ENCODE results near the gene NCL.
A peak's percentile ranks its signal among the peaks of the same experiment; 100 is the strongest.
"Not testable (repeated sequence)": the region's sequence is repeated elsewhere in the genome, so short reads cannot be mapped to it uniquely, and the experiment has no call there.

The NCL gene

GRCh38 chr2:231467613-231468530, 3.6 kb upstream of the NCL start:
- Histone ChIP-seq H3K27ac (ENCODE audit: low read depth, low read length) (no peak overlapping the region), H3K9ac (ENCODE audit: low read length) (no peak overlapping the region), H3K27me3 (ENCODE audit: control insufficient read depth in 1 of 2, insufficient read depth in 2 of 2, low read length in 2 of 2) (no peaks in the 10 kb centered on the region), H3K36me3 (ENCODE audit: insufficient read depth, low read length) (no peaks in the 10 kb centered on the region), H3K4me1 (ENCODE audit: insufficient read depth, low read length) (peaks cover 11% of the 10 kb centered on the region), H3K9me3 (ENCODE audit: low read length) (no peaks in the 10 kb centered on the region), H3K4me3 (ENCODE audit: low read depth in 1 of 2, low read length in 2 of 2) (no peak overlapping the region)

DNA sequence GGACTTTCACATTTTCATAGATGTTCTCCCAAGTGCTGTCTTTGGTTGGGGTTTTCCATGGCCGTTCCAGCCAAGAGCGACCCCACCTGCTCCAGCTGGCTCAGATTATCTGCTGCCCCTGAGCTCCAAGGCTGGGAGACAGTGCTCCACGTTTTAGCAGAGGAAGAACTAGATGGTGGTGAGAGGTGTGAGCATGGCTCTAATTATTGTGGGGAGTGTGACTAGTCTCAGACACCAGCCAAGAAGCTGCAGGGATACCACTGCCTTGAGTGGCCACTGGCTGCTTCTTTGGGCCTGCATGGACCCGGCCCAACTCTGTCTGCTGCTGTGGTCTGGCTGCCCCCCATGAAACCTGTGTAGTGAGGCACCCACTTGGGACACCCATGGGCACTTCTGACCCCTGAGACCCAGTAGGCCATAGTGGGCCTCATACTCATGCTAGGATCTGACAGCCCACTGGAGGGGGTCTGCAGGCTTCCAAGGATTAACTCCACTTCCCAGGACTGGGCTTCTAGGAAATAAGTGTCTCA, 2.8 kb upstream of the NCL start:
- H3K9me3 ChIP-seq (ENCODE audit: low read length): no peaks in the 10 kb centered on the region
- no peaks in the 10 kb centered on the region for H3K27me3 ChIP-seq (ENCODE audit: control insufficient read depth in 1 of 2, insufficient read depth in 2 of 2, low read length in 2 of 2)
- peaks cover 8% of the 10 kb centered on the region for H3K36me3 ChIP-seq (ENCODE audit: insufficient read depth, low read length)
- no peak overlapping the region for H3K9ac ChIP-seq (ENCODE audit: low read length)
- H3K27ac ChIP-seq (ENCODE audit: low read depth, low read length): no peak overlapping the region
- H3K4me3 ChIP-seq (ENCODE audit: low read depth in 1 of 2, low read length in 2 of 2): no peak overlapping the region
- H3K4me1 ChIP-seq (ENCODE audit: insufficient read depth, low read length): peaks cover 18% of the 10 kb centered on the region

DNA sequence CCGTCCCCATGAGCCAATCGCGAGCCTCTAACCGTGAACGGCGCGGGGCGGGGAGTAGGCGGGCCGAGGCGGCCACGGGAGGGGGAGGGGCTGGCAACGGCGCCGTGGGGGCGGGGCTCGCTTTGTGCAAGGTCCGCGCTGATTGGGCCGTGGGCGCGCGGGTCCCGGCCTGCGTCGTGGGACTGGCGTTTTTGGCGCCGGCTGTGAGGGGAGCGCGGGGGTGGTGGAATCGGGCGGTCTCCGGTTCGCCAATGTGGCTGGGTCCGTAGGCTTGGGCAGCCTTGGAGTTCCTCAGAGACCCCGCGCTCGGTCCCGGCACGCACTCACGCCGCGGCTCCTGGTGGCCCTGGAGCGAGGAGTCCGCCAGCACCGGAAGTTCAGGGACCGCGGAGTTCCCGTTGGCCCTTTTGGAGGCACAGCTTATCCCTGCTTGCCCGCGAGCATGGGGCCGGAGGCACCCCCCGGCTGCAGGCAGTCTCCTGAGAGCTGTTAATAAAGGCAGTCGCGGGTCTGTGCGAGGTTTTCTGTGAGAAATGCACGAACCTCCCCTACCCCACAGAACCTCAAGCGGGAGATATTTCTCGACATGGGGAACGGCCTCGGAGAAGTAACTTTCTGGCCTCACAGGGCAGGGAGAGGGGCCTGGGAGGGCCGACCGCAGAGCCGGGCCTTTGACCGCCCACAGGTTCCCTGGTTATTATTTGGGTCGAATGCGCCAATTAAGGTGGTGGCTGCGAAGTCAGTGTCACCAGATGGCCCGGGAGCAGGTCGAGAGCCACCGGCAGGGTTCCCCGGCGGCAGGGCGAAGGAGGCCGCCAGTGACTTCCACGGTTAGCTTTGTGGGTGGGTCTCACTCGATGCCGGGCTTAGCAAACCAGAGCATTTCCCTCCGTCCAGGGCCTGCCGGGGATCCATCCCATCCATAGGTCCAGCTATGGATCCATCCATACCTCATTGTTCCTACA, 574 bp upstream of the NCL start:
- no peaks in the 10 kb centered on the region for H3K27me3 ChIP-seq (ENCODE audit: control insufficient read depth in 1 of 2, insufficient read depth in 2 of 2, low read length in 2 of 2)

DNA sequence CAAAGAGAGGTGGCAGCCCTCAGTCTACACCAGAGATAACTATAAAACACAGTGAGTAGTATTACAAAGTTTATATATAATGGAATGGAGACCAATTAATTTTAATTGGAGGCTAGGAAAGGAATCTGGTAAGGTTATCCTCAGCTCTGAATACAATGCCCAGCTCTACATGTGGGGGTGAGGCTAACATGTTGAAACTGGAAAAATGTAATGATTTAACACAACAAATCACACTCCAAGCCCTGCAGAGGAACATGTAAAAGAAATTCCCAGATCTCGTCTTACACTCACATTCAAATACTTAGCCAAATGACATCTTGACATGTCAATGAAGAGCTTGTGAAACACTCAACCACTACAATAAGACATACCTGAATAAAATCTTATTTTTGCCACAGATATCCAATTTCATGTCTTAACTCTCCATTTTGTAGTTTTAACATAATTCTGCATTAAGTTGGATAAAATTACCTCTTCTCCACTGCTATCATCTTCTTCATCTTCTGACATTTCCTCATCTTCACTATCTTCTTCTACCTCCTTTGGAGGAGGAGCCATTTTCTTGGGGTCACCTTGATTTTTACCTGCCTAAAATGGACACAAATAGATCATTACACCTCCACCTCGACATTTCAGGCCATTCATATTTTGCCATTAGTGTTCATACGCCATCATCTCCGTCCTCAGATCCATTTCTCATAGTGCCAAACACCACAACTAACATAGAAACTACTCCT, 1.4 kb downstream of the NCL start:
- Histone ChIP-seq H3K27ac (ENCODE audit: low read depth, low read length) (peak overlapping the region; percentile 94), H3K36me3 (ENCODE audit: insufficient read depth, low read length) (peaks cover 47% of the 10 kb centered on the region), H3K4me1 (ENCODE audit: insufficient read depth, low read length) (peaks cover 26% of the 10 kb centered on the region), H3K9me3 (ENCODE audit: low read length) (no peaks in the 10 kb centered on the region), H3K9ac (ENCODE audit: low read length) (peak overlapping the region; percentile 66), H3K27me3 (ENCODE audit: control insufficient read depth in 1 of 2, insufficient read depth in 2 of 2, low read length in 2 of 2) (no peaks in the 10 kb centered on the region), H3K4me3 (ENCODE audit: low read depth in 1 of 2, low read length in 2 of 2) (peak overlapping the region; percentile 71 to 73)

More for the DNA sequence above, 574 bp upstream of the NCL start:
- Histone ChIP-seq H3K27ac (ENCODE audit: low read depth, low read length) (peak overlapping the region; percentile 99), H3K9ac (ENCODE audit: low read length) (peak overlapping the region; percentile 62), H3K36me3 (ENCODE audit: insufficient read depth, low read length) (peaks cover 28% of the 10 kb centered on the region), H3K9me3 (ENCODE audit: low read length) (no peaks in the 10 kb centered on the region), H3K4me1 (ENCODE audit: insufficient read depth, low read length) (peaks cover 26% of the 10 kb centered on the region), H3K4me3 (ENCODE audit: low read depth in 1 of 2, low read length in 2 of 2) (peak overlapping the region; percentile 71 to 91)

GRCh38 chr2:231461516-231461971, 2.7 kb downstream of the NCL start:
- Histone ChIP-seq H3K36me3 (ENCODE audit: insufficient read depth, low read length) (peaks cover 61% of the 10 kb centered on the region), H3K4me1 (ENCODE audit: insufficient read depth, low read length) (peaks cover 26% of the 10 kb centered on the region), H3K9me3 (ENCODE audit: low read length) (no peaks in the 10 kb centered on the region), H3K27ac (ENCODE audit: low read depth, low read length) (no peak overlapping the region), H3K4me3 (ENCODE audit: low read depth in 1 of 2, low read length in 2 of 2) (no peak overlapping the region), H3K27me3 (ENCODE audit: control insufficient read depth in 1 of 2, insufficient read depth in 2 of 2, low read length in 2 of 2) (no peaks in the 10 kb centered on the region), H3K9ac (ENCODE audit: low read length) (no peak overlapping the region)

- H3K9me3 ChIP-seq (ENCODE audit: low read length); H3K4me3 ChIP-seq (ENCODE audit: low read depth in 1 of 2, low read length in 2 of 2); H3K27ac ChIP-seq (ENCODE audit: low read depth, low read length); H3K9ac ChIP-seq (ENCODE audit: low read length); H3K27me3 ChIP-seq (ENCODE audit: control insufficient read depth in 1 of 2, insufficient read depth in 2 of 2, low read length in 2 of 2): not testable (repeated sequence)
- peaks cover 26% of the 10 kb centered on the region for H3K4me1 ChIP-seq (ENCODE audit: insufficient read depth, low read length)
- peaks cover 68% of the 10 kb centered on the region for H3K36me3 ChIP-seq (ENCODE audit: insufficient read depth, low read length)
These were observed 3.4 kb downstream of the NCL start for GRCh38 chr2:231460841-231461240.

GRCh38 chr2:231460073-231460835, 4.0 kb downstream of the NCL start:
- Histone ChIP-seq H3K4me3 (ENCODE audit: low read depth in 1 of 2, low read length in 2 of 2) (no peak overlapping the region), H3K27ac (ENCODE audit: low read depth, low read length) (no peak overlapping the region), H3K9ac (ENCODE audit: low read length) (no peak overlapping the region), H3K27me3 (ENCODE audit: control insufficient read depth in 1 of 2, insufficient read depth in 2 of 2, low read length in 2 of 2) (no peaks in the 10 kb centered on the region), H3K4me1 (ENCODE audit: insufficient read depth, low read length) (peaks cover 23% of the 10 kb centered on the region), H3K36me3 (ENCODE audit: insufficient read depth, low read length) (peaks cover 74% of the 10 kb centered on the region), H3K9me3 (ENCODE audit: low read length) (no peaks in the 10 kb centered on the region)

- Histone ChIP-seq H3K4me1 (ENCODE audit: insufficient read depth, low read length) (peaks cover 20% of the 10 kb centered on the region), H3K4me3 (ENCODE audit: low read depth in 1 of 2, low read length in 2 of 2) (no peak overlapping the region), H3K27me3 (ENCODE audit: control insufficient read depth in 1 of 2, insufficient read depth in 2 of 2, low read length in 2 of 2) (no peaks in the 10 kb centered on the region), H3K36me3 (ENCODE audit: insufficient read depth, low read length) (peaks cover 87% of the 10 kb centered on the region), H3K27ac (ENCODE audit: low read depth, low read length) (no peak overlapping the region), H3K9me3 (ENCODE audit: low read length) (no peaks in the 10 kb centered on the region), H3K9ac (ENCODE audit: low read length) (no peak overlapping the region)
These were observed 5.9 kb downstream of the NCL start for GRCh38 chr2:231458368-231458767.

DNA sequence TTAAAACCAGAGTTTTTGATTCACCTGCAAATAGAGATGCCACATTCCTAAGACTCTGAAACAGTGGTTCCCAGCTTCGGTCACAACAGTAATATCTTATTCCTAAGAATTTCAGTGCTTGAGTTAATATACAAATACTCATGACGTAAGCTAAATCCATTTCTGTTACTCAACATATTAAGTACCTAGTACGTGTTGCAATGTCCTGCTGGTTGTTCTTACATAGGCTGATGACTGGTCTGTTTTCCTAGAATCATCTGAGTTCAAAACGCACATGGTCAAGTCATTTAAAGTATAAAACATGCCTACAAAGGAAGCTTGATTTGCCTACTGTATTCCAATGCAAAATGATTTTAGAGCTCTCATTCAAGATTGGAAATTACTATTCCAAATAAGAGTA, 7.2 kb downstream of the NCL start:
- Histone ChIP-seq H3K4me3 (ENCODE audit: low read depth in 1 of 2, low read length in 2 of 2) (no peak overlapping the region), H3K27me3 (ENCODE audit: control insufficient read depth in 1 of 2, insufficient read depth in 2 of 2, low read length in 2 of 2) (no peaks in the 10 kb centered on the region), H3K9ac (ENCODE audit: low read length) (no peak overlapping the region), H3K4me1 (ENCODE audit: insufficient read depth, low read length) (peaks cover 8% of the 10 kb centered on the region), H3K36me3 (ENCODE audit: insufficient read depth, low read length) (peaks cover 85% of the 10 kb centered on the region), H3K9me3 (ENCODE audit: low read length) (no peaks in the 10 kb centered on the region), H3K27ac (ENCODE audit: low read depth, low read length) (no peak overlapping the region)

GRCh38 chr2:231456295-231457004, 7.8 kb downstream of the NCL start:
- Histone ChIP-seq H3K9ac (ENCODE audit: low read length) (no peak overlapping the region), H3K36me3 (ENCODE audit: insufficient read depth, low read length) (peaks cover 78% of the 10 kb centered on the region), H3K9me3 (ENCODE audit: low read length) (no peaks in the 10 kb centered on the region), H3K4me3 (ENCODE audit: low read depth in 1 of 2, low read length in 2 of 2) (no peak overlapping the region), H3K27ac (ENCODE audit: low read depth, low read length) (no peak overlapping the region), H3K4me1 (ENCODE audit: insufficient read depth, low read length) (peaks cover 1% of the 10 kb centered on the region), H3K27me3 (ENCODE audit: control insufficient read depth in 1 of 2, insufficient read depth in 2 of 2, low read length in 2 of 2) (no peaks in the 10 kb centered on the region)
